Measurements from ENCODE around the gene PDCD5. TPM values are rescaled to one million over a fixed set of nuclear protein-coding genes. Genes with fewer than 3 reads are reported as not detected.
"Not testable (repeated sequence)": the region's sequence is repeated elsewhere in the genome, so short reads cannot be mapped to it uniquely, and the experiment has no call there.

Gene PDCD5, protein sequence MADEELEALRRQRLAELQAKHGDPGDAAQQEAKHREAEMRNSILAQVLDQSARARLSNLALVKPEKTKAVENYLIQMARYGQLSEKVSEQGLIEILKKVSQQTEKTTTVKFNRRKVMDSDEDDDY
- 100 to 1,000 TPM in 1 of 2 donors, 10 to 100 TPM in 1; 95.3 to 197 TPM for polyA plus RNA-seq

DNA sequence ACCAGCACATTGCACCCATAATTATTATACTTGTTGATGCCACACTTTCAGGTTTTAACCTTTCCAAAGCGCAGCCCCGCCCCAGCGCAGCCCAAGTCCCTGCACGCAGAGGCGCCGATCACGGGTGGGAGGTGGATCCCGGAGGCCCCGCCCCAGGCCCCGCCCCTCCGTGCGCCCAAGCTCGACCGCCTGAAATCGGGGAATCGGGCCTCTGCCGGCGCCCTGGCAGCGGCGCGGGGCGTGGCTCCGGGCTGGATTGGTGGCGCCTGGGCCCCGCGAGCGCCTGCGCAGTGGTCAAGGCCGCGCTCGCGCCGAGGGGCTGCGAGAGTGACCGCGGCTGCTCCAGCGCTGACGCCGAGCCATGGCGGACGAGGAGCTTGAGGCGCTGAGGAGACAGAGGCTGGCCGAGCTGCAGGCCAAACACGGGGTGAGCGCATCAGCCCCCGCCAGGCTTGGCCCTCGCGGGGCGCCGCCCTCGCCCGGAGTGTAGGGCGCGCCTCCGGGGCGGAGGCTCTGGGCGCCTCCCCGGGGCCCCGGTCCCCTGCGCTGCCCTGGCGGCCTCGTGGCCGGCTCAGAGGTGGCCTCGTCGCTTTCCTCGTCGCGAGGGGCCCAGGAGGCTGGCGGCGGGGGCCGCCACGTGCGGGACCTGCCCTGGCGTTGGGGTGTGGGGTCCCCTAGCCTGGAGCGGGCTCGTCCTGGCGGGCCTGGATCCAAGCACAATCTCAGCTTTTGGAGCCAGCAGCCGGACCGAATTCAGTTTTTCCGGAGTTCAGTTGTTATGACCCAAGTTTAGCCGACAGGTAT is at the start of gene PDCD5:
Gene PDCD5, plus strand, starts transcription at position 290 of the 804 bp plus-strand sequence. Its CDS starts 72 bp downstream, at position 362.
- WGBS, 2 donors, result 0% methylated on average over 65 to 81 of the region's 81 CpGs
- Histone ChIP-seq H3K27me3 (ENCODE audit: control insufficient read depth in 1 of 2, insufficient read depth in 2 of 2, low read length in 2 of 2) (no peaks in the 10 kb centered on the region), H3K27ac (ENCODE audit: low read depth in 2 of 2, low read length in 1 of 2) (peak within 1 kb of the TSS; percentile 84 to 88), H3K4me1 (ENCODE audit: control insufficient read depth in 2 of 2, insufficient read depth in 2 of 2, low read length in 1 of 2) (peaks cover 0 to 2% of the 10 kb centered on the region in 2 donors), H3K4me3 (ENCODE audit: low read depth in 1 of 2, low read length in 2 of 2) (peak within 1 kb of the TSS; percentile 69 to 97), H3K36me3 (ENCODE audit: control insufficient read depth in 2 of 2, insufficient read depth in 2 of 2, low read length in 1 of 2) (peaks cover 0 to 3% of the 10 kb centered on the region in 2 donors), H3K9me3 (ENCODE audit: control insufficient read depth in 2 of 2, insufficient read depth in 1 of 2, low read depth in 1 of 2, low read length in 1 of 2) (no peaks in the 10 kb centered on the region)

DNA sequence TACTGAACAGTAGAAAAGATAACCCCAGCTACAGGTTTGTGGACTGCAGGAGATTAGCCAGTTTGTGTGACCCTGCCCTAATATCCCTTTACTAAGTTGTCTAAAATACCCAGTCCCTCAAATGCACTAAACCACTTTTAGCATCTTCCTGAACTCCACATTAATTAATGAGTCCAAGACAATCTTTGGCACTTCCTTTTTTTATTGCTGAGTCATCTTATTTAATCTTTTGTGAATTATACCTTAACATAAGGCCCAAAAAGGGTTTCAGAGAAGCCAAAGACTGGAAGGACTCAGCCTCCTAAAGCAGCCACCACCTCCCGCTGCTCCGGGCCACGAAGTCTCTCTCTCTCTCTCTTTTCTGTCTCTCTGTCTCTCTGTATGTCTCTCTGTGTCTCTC is 48.8 kb upstream of the PDCD5 start:
- no peak overlapping the region for H3K4me3 ChIP-seq (ENCODE audit: low read depth in 1 of 2, low read length in 2 of 2)
- H3K36me3 ChIP-seq (ENCODE audit: control insufficient read depth in 2 of 2, insufficient read depth in 2 of 2, low read length in 1 of 2), result no peaks in the 10 kb centered on the region
- no peak overlapping the region for H3K27ac ChIP-seq (ENCODE audit: low read depth in 2 of 2, low read length in 1 of 2)
- H3K4me1 ChIP-seq (ENCODE audit: control insufficient read depth in 2 of 2, insufficient read depth in 2 of 2, low read length in 1 of 2), result no peaks in the 10 kb centered on the region
- peaks cover 2 to 6% of the 10 kb centered on the region in 2 donors for H3K9me3 ChIP-seq (ENCODE audit: control insufficient read depth in 2 of 2, insufficient read depth in 1 of 2, low read depth in 1 of 2, low read length in 1 of 2)
- 87 to 92% methylated on average over 3 of the region's 3 CpGs for WGBS, 2 donors
- no peaks in the 10 kb centered on the region for H3K27me3 ChIP-seq (ENCODE audit: control insufficient read depth in 1 of 2, insufficient read depth in 2 of 2, low read length in 2 of 2)

DNA sequence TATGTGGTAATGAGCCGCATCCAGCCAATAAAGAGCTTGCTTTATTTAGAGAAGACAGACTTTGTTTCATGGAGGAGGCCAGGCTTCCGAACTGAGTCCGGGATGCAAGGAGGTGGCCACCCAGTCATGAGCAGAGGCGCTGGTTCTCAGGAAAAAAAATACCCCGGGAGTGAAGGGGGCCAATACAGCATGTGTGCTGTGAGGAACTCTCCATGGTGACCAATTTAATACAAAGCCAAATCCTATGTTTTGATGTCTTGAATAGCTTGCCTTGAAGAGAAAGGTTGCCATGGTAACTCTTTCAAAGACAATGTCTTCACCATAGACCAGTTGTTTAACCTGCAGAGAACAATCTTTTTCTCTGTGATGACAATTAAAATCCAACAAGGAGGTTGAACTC is 43.4 kb upstream of the PDCD5 start:
- Histone ChIP-seq H3K36me3 (ENCODE audit: control insufficient read depth in 2 of 2, insufficient read depth in 2 of 2, low read length in 1 of 2) (no peaks in the 10 kb centered on the region), H3K9me3 (ENCODE audit: control insufficient read depth in 2 of 2, insufficient read depth in 1 of 2, low read depth in 1 of 2, low read length in 1 of 2) (peaks cover 2% of the 10 kb centered on the region in 2 donors)
- 57 to 65% methylated on average over 5 of the region's 5 CpGs for WGBS, 2 donors

DNA sequence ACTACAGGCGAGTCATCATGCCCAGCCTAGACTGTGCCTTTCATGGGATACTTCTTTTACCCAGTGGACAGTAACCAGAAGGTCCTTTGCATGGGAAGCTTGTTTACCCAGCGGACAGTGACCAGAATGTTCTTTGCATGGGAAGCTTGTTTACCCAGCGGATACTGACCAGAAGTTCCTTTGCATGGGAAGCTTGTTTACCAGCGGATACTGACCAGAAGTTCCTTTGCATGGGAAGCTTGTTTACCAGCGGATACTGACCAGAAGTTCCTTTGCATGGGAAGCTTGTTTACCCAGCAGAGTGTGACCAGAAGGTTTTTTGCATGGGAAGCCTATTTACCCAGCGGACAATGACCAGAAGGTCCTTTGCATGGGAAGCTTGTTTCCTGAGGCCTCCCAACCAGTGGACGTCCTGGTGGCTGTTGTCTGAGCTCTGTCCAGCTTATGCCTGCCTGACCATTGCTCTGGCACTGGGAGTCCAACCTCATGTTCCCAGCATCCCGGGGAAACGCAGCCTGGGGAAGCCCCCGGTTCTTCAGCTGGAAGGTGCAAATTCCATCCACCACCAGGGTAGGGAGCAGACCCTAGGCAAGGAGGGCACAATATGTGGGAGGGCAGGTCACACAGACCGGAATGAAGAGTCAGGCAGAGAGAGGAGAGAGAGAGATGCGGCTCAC is 41.6 kb upstream of the PDCD5 start:
- 78 to 79% methylated on average over 12 of the region's 12 CpGs for WGBS, 2 donors
- H3K4me3 ChIP-seq (ENCODE audit: low read depth in 1 of 2, low read length in 2 of 2), result no peak overlapping the region
- H3K27me3 ChIP-seq (ENCODE audit: control insufficient read depth in 1 of 2, insufficient read depth in 2 of 2, low read length in 2 of 2), result peaks cover 0 to 2% of the 10 kb centered on the region in 2 donors
- peaks cover under 1% of the 10 kb centered on the region in 2 donors for H3K9me3 ChIP-seq (ENCODE audit: control insufficient read depth in 2 of 2, insufficient read depth in 1 of 2, low read depth in 1 of 2, low read length in 1 of 2)
- H3K36me3 ChIP-seq (ENCODE audit: control insufficient read depth in 2 of 2, insufficient read depth in 2 of 2, low read length in 1 of 2), result no peaks in the 10 kb centered on the region
- no peak overlapping the region for H3K27ac ChIP-seq (ENCODE audit: low read depth in 2 of 2, low read length in 1 of 2)
- H3K4me1 ChIP-seq (ENCODE audit: control insufficient read depth in 2 of 2, insufficient read depth in 2 of 2, low read length in 1 of 2), result no peaks in the 10 kb centered on the region

More for the DNA sequence above, 43.4 kb upstream of the PDCD5 start:
- Histone ChIP-seq H3K27me3 (ENCODE audit: control insufficient read depth in 1 of 2, insufficient read depth in 2 of 2, low read length in 2 of 2) (peaks cover 0 to 2% of the 10 kb centered on the region in 2 donors), H3K27ac (ENCODE audit: low read depth in 2 of 2, low read length in 1 of 2) (no peak overlapping the region), H3K4me1 (ENCODE audit: control insufficient read depth in 2 of 2, insufficient read depth in 2 of 2, low read length in 1 of 2) (no peaks in the 10 kb centered on the region), H3K4me3 (ENCODE audit: low read depth in 1 of 2, low read length in 2 of 2) (no peak overlapping the region)

DNA sequence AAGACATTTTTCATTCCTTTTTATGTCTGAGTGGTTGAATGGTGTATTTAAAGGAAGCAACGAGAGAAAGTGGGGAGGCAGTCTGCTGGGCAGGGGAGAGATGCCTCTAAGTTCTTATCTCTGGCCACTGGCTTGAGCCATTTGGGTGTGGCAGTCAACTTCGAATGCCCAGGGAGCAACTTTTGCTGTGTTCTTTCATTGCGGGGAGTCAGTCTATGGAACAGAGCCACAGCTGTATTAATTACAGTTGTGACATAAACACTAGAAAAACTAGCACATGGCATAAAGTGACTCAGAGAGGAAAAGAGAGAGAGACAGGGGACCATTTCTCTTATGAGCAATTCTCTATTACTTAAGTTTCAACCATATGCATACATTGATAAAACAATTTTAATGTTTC is 40.4 kb upstream of the PDCD5 start:
- 45 to 46% methylated on average over 3 of the region's 3 CpGs for WGBS, 2 donors
- no peaks in the 10 kb centered on the region for H3K9me3 ChIP-seq (ENCODE audit: control insufficient read depth in 2 of 2, insufficient read depth in 1 of 2, low read depth in 1 of 2, low read length in 1 of 2)
- peaks cover 0 to 2% of the 10 kb centered on the region in 2 donors for H3K27me3 ChIP-seq (ENCODE audit: control insufficient read depth in 1 of 2, insufficient read depth in 2 of 2, low read length in 2 of 2)
- H3K27ac ChIP-seq (ENCODE audit: low read depth in 2 of 2, low read length in 1 of 2), result no peak overlapping the region
- H3K4me3 ChIP-seq (ENCODE audit: low read depth in 1 of 2, low read length in 2 of 2), result no peak overlapping the region
- no peaks in the 10 kb centered on the region for H3K4me1 ChIP-seq (ENCODE audit: control insufficient read depth in 2 of 2, insufficient read depth in 2 of 2, low read length in 1 of 2)
- H3K36me3 ChIP-seq (ENCODE audit: control insufficient read depth in 2 of 2, insufficient read depth in 2 of 2, low read length in 1 of 2), result no peaks in the 10 kb centered on the region

DNA sequence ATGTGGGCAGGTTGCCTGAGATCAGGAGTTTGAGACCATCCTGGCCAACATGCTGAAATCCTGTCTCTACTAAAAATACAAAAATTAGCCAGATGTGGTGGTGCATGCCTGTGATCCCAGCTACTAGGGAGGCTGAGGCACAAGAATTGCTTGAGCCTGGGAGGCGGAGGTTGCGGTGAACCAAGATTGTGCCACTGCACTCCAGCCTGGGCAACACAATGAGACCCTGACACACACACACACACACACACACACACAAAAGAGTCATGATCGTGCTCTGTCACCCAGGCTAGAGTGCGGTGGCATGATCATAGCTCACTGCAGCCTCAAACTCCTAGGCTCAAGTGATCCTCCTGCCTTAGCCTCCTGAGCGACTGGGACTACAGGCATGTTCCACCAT is 39.6 kb upstream of the PDCD5 start:
- WGBS, 2 donors, result 86 to 91% methylated on average over 5 of the region's 5 CpGs
- not testable (repeated sequence) for H3K4me1 ChIP-seq (ENCODE audit: control insufficient read depth in 2 of 2, insufficient read depth in 2 of 2, low read length in 1 of 2); H3K27ac ChIP-seq (ENCODE audit: low read depth in 2 of 2, low read length in 1 of 2); H3K9me3 ChIP-seq (ENCODE audit: control insufficient read depth in 2 of 2, insufficient read depth in 1 of 2, low read depth in 1 of 2, low read length in 1 of 2); H3K36me3 ChIP-seq (ENCODE audit: control insufficient read depth in 2 of 2, insufficient read depth in 2 of 2, low read length in 1 of 2); H3K4me3 ChIP-seq (ENCODE audit: low read depth in 1 of 2, low read length in 2 of 2); H3K27me3 ChIP-seq (ENCODE audit: control insufficient read depth in 1 of 2, insufficient read depth in 2 of 2, low read length in 2 of 2)

DNA sequence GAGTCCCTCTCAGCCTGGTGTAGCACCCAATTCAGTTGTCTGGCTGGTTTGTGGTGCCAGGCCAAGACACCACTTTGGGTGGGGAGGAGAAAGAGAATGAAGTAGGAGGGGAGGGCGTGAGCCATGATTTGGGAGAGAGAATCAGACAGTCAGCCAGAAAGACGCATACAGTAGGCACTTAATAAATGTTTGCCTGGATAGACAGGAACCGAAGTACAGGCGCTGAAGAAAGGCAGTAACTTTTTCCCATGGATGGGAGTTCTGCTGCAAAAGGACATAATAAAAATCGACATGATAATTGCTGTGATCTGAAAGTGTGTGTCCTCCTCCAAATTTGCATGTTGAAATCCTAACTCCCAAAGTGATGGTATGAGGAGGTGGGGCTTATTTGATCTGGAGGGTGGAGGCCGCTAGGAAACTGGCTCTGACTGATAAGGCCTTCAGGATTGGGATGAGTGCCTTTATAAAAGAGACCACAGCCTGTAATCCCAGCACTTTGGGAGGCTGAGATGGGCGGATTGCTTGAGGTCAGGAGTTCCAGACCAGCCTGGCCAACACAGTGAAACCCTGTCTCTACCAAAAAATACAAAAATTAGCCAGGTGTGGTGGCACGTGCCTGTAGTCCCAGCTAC is 38.4 kb upstream of the PDCD5 start:
- no peaks in the 10 kb centered on the region for H3K4me1 ChIP-seq (ENCODE audit: control insufficient read depth in 2 of 2, insufficient read depth in 2 of 2, low read length in 1 of 2)
- no peaks in the 10 kb centered on the region for H3K36me3 ChIP-seq (ENCODE audit: control insufficient read depth in 2 of 2, insufficient read depth in 2 of 2, low read length in 1 of 2)
- 73 to 85% methylated on average over 8 of the region's 8 CpGs for WGBS, 2 donors
- H3K9me3 ChIP-seq (ENCODE audit: control insufficient read depth in 2 of 2, insufficient read depth in 1 of 2, low read depth in 1 of 2, low read length in 1 of 2), result peaks cover 0 to 2% of the 10 kb centered on the region in 2 donors
- no peak overlapping the region for H3K4me3 ChIP-seq (ENCODE audit: low read depth in 1 of 2, low read length in 2 of 2)
- no peak overlapping the region for H3K27ac ChIP-seq (ENCODE audit: low read depth in 2 of 2, low read length in 1 of 2)
- peaks cover 0 to 2% of the 10 kb centered on the region in 2 donors for H3K27me3 ChIP-seq (ENCODE audit: control insufficient read depth in 1 of 2, insufficient read depth in 2 of 2, low read length in 2 of 2)

DNA sequence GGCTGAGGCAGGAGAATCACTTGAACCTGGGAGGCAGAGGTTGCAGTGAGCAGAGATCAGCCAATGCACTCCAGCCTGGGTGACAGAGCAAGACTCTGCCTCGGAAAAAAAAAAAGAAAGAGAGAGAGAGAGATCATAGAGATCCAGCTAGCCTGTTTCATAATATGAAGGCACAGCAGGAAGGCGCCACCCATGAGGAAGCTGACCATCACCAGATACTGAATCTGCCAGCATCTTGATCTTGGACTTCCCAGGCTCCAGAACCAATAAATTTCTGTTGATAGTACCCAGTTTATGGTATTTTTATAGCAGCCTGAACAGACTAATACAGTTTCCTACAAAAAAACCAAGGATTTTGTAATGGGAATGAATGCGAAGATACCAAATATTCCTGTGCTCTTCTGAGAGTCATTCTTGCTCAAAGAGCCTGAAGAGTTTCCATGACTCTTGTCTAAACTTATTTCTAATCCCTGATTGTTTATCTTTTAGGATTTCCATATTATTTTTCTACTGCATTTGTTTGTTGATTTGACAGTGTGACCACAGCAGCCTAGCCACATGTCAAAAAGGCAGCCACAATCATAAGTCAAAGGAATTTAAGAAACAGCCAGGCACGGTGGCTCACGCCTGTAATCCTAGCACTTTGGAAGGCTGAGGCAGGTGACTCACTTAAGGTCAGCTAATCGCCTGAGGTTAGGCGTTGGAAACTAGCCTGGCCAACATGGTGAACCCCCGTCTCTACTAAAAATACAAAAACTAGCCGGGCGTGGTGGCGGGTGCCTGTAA is 37.7 kb upstream of the PDCD5 start:
- Histone ChIP-seq H3K4me3 (ENCODE audit: low read depth in 1 of 2, low read length in 2 of 2) (no peak overlapping the region), H3K9me3 (ENCODE audit: control insufficient read depth in 2 of 2, insufficient read depth in 1 of 2, low read depth in 1 of 2, low read length in 1 of 2) (peaks cover 0 to 2% of the 10 kb centered on the region in 2 donors), H3K36me3 (ENCODE audit: control insufficient read depth in 2 of 2, insufficient read depth in 2 of 2, low read length in 1 of 2) (no peaks in the 10 kb centered on the region), H3K27ac (ENCODE audit: low read depth in 2 of 2, low read length in 1 of 2) (no peak overlapping the region), H3K27me3 (ENCODE audit: control insufficient read depth in 1 of 2, insufficient read depth in 2 of 2, low read length in 2 of 2) (peaks cover 0 to 2% of the 10 kb centered on the region in 2 donors), H3K4me1 (ENCODE audit: control insufficient read depth in 2 of 2, insufficient read depth in 2 of 2, low read length in 1 of 2) (no peaks in the 10 kb centered on the region)
- 66 to 76% methylated on average over 11 of the region's 11 CpGs for WGBS, 2 donors

DNA sequence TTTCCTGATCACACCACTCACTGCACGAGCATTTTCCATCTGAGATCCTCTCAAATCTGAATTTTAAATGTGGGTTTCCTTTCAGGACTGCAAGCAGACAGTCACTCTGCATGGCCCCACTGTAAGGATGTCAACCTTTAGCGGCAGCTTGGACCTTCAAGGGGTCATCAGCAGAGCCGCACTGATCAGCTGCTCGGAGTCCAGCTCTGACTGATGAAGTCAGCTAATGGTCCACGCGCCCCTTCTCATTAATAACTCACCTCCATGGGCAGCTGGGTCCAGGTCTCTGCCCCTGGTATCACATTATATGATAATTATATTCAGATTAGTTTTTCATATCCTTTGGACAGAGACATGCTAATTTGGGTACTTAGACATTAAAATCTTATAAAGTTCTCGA is 36.1 kb upstream of the PDCD5 start:
- 78 to 84% methylated on average over 7 of the region's 7 CpGs for WGBS, 2 donors
- H3K4me1 ChIP-seq (ENCODE audit: control insufficient read depth in 2 of 2, insufficient read depth in 2 of 2, low read length in 1 of 2), result no peaks in the 10 kb centered on the region
- H3K4me3 ChIP-seq (ENCODE audit: low read depth in 1 of 2, low read length in 2 of 2), result no peak overlapping the region
- H3K36me3 ChIP-seq (ENCODE audit: control insufficient read depth in 2 of 2, insufficient read depth in 2 of 2, low read length in 1 of 2), result no peaks in the 10 kb centered on the region
- H3K27ac ChIP-seq (ENCODE audit: low read depth in 2 of 2, low read length in 1 of 2), result no peak overlapping the region
- H3K9me3 ChIP-seq (ENCODE audit: control insufficient read depth in 2 of 2, insufficient read depth in 1 of 2, low read depth in 1 of 2, low read length in 1 of 2), result peaks cover 0 to 2% of the 10 kb centered on the region in 2 donors
- peaks cover 0 to 2% of the 10 kb centered on the region in 2 donors for H3K27me3 ChIP-seq (ENCODE audit: control insufficient read depth in 1 of 2, insufficient read depth in 2 of 2, low read length in 2 of 2)

Measured in esophagus (tissue), 2 donors.